Measurements from ENCODE around the gene CTNNA1.
"Not testable (repeated sequence)": the region's sequence is repeated elsewhere in the genome, so short reads cannot be mapped to it uniquely, and the experiment has no call there.

Gene CTNNA1

DNA sequence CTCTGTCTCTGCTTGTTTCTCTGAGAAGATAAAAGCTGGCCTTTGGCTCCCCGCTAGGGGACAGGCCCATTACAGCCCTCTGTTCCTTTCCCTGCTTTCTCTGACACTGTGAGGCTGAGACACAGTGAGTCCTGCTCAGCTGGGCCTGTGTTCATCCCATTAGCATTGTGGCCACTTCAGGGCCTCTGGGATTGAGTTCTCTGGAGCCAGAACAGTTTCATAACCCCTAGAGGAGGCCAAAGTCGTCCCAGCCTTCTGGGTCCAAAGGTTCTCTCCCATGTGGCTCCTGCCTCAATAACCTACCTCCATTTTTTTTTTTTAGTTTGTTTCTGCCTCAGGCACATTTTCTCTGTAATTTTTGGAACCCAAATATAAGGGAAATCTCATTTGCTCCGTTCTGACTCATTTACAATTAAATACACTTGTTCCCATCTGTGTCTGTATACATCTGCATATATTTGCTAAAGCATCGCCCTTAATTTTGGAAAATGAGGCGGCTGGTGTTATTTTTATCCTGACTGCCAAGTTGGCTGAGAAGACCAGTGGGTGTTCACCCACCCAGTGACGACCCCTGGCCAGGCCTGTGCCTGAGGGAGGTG lies 27.3 kb upstream of the CTNNA1 start:
- DNase-seq, result no peak

DNA sequence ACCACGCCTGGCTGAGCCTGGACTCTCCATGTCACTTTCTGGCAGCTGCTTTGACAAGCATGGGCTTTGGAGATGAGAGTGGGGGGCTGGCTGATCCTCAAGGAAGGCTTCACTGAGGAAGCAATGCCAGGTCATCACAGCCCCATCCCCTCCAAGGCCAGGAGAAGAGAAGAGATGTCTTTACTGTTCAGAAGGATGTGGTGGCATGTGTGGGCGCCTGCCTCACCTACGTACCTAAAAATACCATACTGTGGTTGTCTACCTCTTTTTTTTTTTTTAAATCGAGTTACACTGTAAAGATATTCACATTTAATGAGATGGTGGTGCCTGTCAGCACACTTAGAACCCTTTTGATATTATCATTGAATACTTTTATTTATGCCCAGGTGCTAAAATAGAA lies 26.4 kb upstream of the CTNNA1 start:
- DNase-seq, result no peak

DNA sequence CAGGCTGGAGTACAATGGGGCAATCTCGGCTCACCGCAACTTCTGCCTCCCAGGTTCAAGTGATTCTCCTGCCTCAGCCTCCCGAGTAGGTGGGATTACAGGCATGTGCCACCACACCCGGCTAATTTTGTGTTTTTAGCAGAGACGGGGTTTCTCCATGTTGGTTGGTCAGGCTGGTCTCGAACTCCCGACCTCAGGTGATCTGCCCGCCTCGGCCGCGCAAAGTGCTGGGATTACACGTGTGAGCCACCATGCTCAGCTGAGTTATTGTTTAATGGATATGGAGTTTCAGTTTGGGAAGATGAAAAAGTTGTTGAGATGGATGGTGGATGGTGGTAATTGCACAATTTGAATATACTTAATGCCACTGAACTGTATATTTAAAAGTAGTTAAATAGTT lies 22.7 kb upstream of the CTNNA1 start:
- not testable (repeated sequence) for DNase-seq

DNA sequence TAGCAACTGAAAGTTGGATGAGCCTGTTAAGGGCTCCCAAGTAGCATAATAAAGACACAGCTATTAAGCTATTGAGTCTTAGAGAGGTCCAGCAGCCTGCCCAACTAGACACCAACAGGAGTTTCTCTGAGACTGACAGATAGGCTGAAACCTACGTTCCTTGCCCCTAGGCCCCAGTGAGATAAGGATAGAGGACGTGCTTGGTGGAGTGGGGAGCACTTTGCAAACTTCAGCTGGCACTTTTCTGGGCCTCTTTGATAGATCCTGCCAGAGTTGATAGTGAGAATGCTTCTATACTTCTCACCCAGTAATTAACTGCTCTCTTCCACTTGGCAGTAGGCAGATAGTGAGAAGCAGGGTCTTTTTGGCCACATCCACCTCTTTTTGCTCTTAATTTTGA lies 20.8 kb upstream of the CTNNA1 start:
- DNase-seq, result no peak

DNA sequence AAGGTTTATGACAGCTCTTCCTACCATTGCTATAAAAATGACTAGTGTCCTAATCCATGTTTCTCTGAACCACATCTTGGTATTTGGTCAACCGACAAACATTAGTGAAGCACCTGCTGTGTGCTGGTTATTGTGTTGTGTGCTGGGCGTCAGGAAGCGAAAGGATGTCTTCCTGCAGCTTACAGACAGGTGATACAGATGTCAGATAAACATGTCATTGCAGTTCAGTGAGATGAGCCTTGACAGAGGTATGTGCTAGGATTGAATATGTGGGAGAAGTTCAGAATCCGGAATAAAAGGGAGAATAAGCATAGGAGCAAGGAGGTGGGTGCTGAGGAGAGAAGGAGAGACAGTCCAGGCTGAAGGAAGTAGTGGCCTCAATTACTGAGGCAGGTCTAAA lies 20.3 kb upstream of the CTNNA1 start:
- no peak for DNase-seq

DNA sequence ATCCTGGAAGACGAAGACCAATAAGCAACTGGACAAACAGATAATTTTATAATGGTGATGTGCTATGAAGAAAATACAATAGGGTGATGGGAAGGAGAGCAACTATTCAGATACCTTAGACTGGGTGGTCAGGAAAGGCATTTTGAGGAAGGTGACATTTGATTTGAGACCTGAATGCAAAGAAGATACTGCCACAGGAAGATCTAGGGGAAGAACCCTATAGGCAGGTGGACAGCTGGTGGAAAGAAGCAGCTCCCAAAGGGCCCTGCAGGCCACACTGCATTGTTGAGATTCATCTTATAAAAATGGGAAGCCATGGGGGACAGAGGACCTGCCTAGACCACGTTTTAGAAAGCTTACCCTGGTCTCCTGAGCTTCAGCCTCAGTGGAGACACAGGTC lies 19.7 kb upstream of the CTNNA1 start:
- DNase-seq, result no peak

DNA sequence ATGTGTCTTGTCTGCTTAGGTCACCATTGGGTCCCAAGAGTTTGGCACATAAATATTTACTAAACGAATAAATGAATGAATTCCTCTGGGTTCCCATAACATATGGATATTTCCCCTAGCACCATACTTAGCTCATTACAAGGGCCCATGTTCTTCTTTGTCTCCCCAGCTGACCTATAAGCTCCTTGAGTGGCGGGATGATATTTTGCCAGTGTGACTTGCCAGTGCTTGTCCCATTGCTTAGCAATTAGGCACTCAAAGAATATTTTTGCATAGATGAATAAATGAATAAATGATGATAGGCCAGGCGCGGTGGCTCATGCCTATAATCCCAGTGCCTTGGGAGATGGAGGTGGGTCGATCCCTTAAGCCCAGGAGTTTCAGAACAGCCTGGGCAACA lies 16.9 kb upstream of the CTNNA1 start:
- no peak for DNase-seq

DNA sequence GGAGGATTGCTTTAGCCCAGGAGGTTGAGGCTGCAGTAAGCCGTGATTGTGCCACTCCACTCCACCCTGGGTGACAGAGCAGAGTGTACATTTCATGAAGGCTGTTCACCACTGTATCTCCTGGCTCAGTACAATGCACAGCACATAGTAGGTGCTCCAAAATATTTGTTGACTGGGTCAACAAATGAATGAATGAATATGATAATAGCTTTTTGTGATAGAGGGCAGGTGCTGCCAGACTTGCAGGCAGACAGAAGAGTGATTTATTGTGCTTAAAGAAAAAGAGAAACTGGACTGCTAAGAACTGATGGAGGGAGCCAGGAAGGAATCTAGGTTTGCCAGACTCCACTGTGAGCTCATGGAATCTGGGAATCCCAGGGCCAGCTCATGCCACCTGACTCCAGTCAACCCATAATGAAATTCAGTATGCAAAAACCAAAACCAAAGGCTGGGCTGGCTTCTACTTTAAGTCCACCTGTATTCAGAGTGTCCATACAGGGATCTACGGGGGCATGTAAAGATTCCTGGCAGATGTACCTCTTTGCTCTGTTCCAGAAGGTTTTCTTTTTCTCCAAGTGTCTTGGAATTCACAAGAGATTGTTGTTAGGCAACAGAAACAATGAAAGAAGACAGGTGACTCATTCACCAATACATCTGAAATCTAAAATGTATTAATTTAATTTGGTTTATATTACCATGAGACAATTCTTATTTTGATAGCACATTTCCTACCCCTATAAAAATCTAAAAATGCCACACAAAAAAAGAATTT lies 15.5 kb upstream of the CTNNA1 start:
- DNase-seq, result no peak

DNA sequence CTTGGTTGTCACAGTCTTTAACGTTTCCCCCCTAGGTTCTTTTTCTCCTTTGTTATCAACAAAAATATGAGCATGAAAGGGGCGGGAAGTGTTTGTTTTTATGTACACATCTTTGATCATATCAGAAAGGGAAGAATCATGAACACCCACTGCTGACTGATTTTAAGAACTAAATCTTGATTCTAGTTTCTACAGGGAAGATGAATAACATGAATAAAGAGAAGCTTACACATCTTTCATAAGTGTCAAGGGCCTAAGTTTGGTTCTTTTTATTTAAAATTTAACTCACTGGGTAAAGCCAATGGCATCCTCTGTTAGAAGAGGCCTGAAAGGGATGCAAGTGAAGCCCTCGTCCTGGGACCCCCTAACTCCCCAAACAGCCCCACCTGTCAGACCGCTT lies 14.8 kb upstream of the CTNNA1 start:
- no peak for DNase-seq

DNA sequence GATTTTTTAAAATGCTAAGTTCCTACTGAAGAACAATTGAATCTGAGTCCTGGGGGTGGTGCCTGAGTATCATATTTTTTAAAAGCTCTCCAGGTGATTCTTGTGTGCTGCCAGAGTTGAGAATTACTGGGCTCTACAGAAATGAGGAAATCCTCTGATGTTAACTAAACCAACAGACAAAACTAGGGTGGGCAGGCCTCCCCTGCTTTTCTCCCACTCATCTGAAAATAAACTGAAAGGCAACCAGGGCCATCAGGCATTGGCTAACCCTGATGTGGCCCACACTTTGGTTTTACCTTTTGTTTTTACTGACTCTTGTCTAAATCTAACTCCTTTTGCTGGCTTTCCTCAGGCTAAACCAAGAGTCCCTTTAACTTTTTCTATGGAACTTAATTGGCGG lies 13.3 kb upstream of the CTNNA1 start:
- peak in 1 of 2 donors; percentile 12 for DNase-seq

DNA sequence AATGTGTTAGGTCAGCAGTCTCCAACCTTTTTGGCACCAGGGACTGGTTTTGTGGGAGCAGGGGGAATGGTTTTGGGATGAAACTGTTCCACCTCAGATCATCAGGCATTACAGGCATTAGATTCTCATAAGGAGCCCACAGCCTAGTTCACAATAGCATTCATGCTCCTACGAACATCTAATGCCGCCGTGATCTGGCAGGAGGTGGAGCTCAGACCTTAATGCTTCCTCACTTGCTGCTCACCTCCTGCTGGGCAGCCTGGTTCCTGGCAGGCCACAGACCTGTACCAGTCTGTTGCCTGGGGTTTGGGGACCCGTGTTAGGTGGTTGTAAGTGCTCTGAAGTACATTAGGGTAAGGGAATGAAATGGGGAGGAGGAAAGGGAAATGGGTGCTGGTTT lies 9.7 kb upstream of the CTNNA1 start:
- no peak for DNase-seq

DNA sequence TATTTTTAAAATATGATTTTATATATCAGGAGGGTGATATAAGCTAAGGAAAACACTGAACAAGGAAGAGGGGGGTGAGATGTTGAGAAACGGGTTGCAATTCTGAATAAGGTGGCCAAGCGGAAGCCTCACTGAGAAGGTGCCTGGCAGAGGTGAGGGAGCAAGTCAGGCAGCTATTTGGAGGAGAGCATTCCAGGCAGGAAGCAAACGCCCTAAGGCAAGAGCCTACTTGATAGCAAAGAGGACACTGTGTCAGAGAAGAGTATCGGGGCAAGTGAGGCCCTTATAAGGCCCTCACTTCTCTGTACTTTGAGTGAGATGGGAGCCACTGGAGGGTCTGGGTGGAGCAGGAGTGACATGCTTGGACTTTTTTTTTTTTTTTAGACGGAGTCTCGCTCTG lies 8.0 kb upstream of the CTNNA1 start:
- no peak for DNase-seq

DNA sequence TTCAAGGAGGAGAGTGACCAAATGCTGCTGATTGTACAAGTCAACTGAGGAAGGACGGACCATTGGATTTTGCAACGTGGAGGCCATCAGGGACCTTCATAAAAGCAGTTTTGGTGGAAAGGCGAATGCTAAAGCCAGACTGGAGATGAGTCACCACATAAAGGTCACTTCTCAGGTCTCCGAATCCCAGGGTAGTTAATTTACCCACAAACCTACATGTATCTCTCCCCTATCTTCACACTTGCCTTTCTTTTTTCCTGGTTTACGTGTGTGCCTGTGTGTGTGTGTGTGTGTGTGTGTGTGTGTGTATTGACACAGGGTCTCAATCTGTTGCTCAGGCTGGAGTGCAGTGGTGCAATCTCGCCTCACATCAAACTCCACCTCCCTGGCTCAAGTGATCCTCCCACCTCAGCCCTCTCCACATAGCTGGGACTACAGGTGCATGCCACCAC lies 4.6 kb upstream of the CTNNA1 start:
- no peak for DNase-seq

DNA sequence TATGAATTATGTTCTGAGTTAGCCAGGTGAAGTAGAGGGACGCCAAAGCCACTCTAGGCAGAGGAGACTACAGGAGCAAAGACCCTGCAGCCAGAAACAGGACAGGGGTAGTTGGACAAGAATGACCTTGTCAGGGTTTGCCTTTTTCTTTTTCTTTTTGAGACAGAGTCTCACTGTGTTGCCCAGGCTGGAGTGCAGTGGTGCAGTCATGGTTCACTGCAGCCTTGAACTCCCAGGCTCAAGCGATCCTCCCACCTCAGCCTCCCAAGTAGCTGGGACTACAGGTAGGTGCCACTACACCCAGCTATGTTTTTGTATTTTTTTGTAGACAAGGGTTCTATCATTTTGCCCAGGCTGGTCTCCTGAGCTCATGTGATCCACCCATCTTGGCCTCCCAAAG lies 1.9 kb upstream of the CTNNA1 start:
- not testable (repeated sequence) for DNase-seq

DNA sequence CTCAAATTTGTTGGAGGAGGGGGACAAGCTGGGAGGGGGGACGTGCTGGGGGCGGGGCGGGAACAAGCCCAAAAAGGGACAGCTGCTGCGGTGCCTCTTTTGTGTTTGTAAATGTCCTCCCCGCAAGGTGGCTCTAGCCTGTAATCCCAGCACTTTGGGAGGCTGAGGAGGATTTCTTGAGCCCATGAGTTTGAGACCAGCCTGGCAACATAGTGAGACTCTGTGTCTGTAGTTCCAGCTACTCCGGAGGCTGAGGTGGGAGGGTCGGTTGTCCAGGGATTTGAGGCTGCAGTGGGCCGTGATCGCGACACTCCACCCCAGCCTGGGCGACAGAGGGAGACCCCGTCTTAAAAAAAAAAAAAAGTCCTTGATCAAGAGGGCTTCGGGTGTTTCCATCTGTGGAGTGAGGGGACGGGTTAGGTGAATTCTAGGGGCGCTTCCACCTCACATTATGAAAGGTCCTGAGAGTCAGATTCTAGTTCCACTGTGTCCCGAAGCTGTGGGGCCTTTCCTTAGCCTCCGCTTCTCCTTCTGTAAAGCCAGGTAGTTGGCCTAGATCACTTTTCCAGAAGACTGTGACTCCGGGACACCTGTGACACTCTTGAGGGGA lies 779 bp upstream of the CTNNA1 start:
- DNase-seq, result peak in 1 of 2 donors; percentile 12

DNA sequence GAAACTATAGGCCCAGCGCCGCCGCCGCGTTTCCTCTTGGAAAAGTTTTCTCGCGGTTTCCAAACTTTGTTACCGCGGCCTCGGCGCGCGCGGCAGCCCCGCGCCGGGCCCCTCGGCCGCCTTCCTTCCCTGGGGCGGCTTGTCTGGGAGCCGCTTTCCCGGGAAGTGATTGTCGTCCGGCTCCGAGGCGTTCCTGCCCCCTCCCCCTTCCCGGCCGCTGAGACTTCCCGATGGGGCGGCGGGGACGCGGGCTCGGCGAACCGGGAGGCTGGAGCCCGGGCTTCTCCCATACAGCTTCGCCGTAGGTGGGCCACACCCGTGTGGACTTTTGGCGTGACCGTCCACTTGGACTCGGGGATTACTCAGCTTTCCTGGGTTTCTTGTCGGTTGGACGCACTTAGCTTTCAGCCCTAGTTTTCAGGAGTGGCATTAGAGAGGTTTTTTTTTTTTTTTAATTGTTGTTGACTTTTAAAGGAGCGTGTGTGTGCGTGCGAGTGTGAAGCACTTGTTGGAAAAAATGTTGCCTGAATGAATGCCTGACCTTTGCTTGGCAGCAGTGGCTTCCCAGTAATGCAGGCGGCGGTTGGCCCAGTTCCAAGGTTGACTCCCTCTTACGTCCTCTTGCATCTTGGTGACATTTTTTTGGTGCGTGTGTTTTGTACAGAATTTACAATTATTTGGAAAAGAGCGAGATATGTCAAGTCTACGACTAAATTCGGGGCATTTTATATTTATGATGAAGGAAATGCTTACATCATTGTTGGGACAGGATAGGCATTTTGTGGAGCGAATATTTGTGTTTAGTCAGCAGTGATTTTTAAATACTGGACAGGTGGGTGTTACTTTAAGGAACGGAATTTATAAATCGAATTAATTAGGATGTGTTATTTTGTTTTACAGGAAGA lies 821 bp downstream of the CTNNA1 start:
- peak; percentile 85 to 92 for DNase-seq

DNA sequence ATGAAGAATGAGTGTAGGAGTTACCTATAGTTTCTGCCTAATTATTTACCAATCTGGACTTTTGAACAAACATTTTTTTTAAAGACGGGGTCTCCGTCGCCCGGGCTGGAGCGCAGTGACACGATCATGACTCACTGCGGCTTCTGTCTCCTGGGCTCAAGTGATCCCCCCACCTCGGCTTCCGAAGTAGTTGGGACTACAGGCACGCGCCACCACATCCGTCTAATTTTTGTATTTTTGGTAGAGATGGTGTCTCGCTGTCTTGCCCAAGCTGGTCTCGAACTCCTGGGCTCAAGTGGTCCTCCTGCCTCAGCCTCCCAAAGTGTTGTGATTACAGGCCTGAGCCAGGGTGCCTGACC lies 1.5 kb downstream of the CTNNA1 start:
- no peak for DNase-seq

DNA sequence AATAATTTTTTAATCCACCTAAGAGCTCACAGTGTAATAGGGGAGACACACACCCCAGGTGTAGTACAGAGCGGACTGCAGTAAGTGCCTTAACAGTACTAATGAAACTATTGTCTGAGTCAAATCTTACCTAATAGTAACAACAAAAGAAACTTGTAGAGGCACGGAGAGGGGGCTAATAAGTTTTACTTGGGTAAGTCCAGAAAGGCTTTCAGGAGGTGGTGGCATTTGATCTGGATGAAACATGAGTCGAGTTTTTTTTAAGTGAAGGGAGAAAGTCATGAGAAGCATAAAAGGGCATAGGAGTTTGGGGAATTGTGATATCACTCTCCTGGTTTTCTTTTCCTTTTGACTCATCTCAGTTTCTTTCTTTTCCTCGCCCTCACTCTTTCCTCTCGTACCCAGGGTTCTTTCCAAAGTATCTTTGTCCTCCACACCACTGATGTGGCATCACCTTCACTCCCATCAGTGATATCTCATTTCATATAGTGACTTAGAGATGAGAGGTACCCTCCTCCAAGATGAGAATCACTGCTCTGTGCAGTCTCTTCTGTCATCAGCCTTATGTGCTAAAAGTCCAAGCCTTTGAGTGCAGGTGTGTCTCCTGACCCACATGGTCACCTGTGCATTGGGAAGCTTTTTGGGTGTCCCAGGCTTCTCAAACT lies 2.0 kb downstream of the CTNNA1 start:
- DNase-seq, result no peak

DNA sequence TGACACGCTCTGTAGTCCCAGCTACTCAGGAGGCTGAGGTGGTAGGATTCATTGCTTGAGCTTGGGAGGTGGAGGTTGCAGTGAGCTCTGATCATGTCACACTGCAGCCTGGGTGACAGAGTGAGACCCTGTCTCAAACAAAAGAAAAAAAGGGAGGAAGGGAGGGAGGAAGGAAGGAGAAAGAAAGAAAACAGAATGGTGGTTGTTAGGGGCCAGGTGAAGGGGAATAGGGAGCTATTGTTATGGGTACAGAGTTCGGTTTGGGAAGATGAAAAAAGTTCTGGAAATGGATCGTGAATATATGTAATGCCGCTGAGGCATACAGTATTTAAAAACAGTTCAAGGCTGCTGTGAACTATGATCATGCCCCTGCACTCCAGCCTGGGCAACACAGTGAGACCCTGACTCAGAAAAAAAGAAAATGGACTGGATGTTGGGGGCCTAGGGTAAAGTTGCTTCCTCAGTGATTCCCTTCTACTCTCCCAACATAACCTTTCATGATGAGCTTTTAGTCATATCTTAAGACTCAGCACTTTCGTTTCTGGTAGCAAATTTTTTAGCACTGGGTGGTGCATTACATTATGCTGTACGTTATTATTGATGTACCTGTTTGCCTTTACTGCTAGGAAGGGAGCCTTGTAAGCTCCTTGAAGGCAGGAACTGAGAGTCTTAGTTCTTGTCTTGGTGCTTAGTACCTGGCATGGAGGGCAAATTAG lies 4.0 kb downstream of the CTNNA1 start:
- no peak for DNase-seq

DNA sequence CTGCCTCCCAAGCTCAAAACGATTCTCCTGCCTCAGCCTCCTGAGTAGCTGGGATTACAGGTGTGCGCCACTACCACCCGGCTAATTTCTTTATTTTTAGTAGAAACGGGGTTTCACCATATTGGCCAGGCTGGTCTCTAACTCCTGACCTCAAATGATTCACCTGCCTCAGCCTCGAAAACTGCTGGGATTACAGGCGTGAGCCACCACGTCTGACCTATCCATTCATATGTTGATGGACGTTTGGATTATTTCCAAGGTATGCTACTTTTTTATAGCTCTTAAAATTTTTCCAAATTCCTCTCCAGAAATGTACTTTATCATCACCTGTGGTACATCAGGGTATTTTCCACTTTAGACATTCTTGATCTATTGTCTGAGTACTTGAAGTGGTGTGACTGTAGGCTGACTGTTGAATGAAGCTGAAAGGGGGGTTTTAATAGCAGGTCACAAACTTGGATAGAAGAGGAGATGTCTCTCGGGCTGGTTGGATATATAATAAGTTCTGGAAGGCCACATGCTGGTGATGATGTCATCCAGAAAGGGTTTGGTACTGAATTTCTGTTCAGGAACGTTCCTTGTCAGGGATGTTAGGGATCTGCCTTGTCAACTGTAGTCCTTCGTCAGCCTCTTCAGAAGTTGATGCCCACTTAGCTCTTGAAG lies 7.4 kb downstream of the CTNNA1 start:
- no peak for DNase-seq

DNA sequence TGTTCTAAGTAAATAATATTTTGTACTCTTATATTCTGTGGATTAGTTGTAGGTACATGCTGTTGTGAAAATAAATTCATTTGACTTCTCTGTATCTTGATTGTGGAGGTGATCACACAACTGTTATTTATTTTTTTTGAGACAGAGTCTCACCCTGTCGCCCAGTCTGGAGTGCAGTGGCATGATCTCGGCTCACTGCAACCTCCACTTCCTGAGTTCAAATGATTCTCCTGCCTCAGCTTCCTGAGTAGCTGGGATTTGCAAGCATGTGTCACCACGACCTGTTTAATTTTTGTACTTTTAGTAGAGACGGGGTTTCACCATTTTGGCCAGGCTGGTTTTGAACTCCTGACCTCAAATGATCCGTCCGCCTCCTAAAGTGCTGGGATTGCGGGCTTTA lies 7.9 kb downstream of the CTNNA1 start:
- not testable (repeated sequence) for DNase-seq
